Left ventricle myocardium inferior (tissue), 1 donor: Measurements from ENCODE around the gene PPP4R1. TPM values are rescaled to one million over a fixed set of nuclear protein-coding genes. Genes with fewer than 3 reads are reported as not detected.

Source experiments
- DNase-seq: peaks from one replicate; pipeline ENCODE4 v3.0.0-alpha.2; 2020
- H3K27ac ChIP-seq: fragments of 200-600 bp; replicated peaks from 2 replicates; pipeline ENCODE4 v1.8.0; 2021
- H3K27me3 ChIP-seq: fragments of 200-600 bp; 2 replicates; pipeline ENCODE4 v1.8.0; 2021; ENCODE audit warnings: low read depth
- H3K36me3 ChIP-seq: fragments of 200-600 bp; 2 replicates; pipeline ENCODE4 v1.8.0; 2021
- H3K4me1 ChIP-seq: fragments of 200-600 bp; 2 replicates; pipeline ENCODE4 v1.8.0; 2021
- H3K4me3 ChIP-seq: fragments of 200-600 bp; 2 replicates; pipeline ENCODE4 v1.8.0; 2021; ENCODE audit warnings: mild to moderate bottlenecking, moderate library complexity
- H3K9me3 ChIP-seq: fragments of 200-600 bp; replicated peaks from 2 replicates; pipeline ENCODE4 v1.8.0; 2021
- intact Hi-C: fragments of 100-400 bp; cut with micrococcal nuclease; formaldehyde crosslinking; loops from one replicate; pipeline ENCODE4 v1.11.0; 2022
- long read RNA-seq: library from polyadenylated mRNA; unstranded; transcript quantifications from one replicate; pipeline ENCODE4 v2.0.0, GENCODE V29; 2021
- total RNA-seq: library from RNA; stranded (reverse); fragmentation: NEBNext Ultra II Directional; extraction: Animal tissue kit (Norgen Biotek cat#: 25700); gene quantifications from one replicate; pipeline ENCODE4 v1.2.1, GENCODE V29; 2021
- TF ChIP-seq, protein P1 (sequence below): fragments of 200-600 bp; IDR thresholded peaks from 2 replicates; pipeline ENCODE4 v1.8.0; 2021; ENCODE audit warnings: antibody characterized with exemption, mild to moderate bottlenecking, borderline replicate concordance
- donor health status: DM: no; HTN: yes; CAD: no; lungs with severe emphysema.

Gene PPP4R1, protein sequence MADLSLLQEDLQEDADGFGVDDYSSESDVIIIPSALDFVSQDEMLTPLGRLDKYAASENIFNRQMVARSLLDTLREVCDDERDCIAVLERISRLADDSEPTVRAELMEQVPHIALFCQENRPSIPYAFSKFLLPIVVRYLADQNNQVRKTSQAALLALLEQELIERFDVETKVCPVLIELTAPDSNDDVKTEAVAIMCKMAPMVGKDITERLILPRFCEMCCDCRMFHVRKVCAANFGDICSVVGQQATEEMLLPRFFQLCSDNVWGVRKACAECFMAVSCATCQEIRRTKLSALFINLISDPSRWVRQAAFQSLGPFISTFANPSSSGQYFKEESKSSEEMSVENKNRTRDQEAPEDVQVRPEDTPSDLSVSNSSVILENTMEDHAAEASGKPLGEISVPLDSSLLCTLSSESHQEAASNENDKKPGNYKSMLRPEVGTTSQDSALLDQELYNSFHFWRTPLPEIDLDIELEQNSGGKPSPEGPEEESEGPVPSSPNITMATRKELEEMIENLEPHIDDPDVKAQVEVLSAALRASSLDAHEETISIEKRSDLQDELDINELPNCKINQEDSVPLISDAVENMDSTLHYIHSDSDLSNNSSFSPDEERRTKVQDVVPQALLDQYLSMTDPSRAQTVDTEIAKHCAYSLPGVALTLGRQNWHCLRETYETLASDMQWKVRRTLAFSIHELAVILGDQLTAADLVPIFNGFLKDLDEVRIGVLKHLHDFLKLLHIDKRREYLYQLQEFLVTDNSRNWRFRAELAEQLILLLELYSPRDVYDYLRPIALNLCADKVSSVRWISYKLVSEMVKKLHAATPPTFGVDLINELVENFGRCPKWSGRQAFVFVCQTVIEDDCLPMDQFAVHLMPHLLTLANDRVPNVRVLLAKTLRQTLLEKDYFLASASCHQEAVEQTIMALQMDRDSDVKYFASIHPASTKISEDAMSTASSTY
- total RNA-seq = 53.5 TPM
- long read RNA-seq, transcript PPP4R1-203 (20 exons, 3,925 nt) = minor isoform, 7 of 91 reads
- long read RNA-seq, transcript PPP4R1-202 (20 exons, 3,885 nt) = major isoform, 30 of 91 reads
- long read RNA-seq, partial matches to known transcripts = 23 of 91 reads
- long read RNA-seq, other reads (novel, unspliced or antisense) = 31 of 91 reads

DNA sequence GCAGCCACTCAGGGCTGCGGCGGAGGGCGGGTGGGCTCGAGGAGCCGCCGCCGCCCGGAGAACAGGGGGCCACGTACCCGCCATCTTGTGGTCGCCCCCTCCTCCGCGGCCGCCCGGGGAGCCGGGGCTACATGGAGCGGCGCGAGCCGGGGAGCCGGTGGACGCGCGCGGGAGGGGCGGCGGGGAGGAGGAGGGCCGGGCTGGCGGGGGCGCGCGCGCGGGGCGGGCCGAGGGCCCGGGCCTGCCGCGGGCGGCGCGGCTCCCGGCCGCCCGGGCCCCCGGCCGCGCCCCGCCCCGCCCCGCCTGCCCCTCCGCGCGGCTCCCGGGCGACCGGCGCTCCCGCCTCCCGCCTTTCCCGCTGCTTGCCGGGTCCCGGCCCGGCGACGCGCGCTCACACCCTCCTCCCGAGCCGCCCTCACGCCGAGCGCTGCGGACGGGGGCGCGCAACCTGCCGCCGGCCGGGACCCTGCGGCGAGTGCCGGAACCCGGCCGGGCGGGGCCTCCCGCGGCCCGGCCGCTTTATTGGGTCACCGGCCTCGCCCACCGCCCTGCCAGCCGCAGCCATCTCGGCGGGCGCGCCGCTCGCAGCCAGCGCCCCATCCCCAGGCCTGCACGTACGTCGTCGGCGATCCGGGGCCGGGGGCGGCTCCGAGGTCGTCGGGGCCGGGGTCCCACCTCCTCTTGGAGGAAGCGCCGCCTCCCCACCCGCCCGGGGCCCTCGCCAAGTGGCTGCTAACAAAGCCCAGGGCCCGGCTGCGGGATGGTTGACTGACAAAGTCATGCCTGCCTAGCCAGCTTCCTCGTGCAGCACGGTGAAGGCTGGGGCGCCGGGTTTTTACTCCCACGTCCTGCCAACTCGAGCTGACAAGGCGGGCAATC is at the start of gene PPP4R1:
Gene PPP4R1, minus strand, starts transcription at position 159 of the 879 bp plus-strand sequence. Its CDS starts 75 bp downstream, at position 84.
- Histone ChIP-seq H3K27me3 (no peaks in the 10 kb centered on the region), H3K27ac (peak within 1 kb of the TSS; percentile 99), H3K4me3 (peak within 1 kb of the TSS; percentile 82), H3K36me3 (peaks cover 13% of the 10 kb centered on the region), H3K4me1 (peaks cover 54% of the 10 kb centered on the region), H3K9me3 (no peaks in the 10 kb centered on the region)
- DNase-seq = peak; percentile 85
- TF ChIP-seq, protein P1, sequence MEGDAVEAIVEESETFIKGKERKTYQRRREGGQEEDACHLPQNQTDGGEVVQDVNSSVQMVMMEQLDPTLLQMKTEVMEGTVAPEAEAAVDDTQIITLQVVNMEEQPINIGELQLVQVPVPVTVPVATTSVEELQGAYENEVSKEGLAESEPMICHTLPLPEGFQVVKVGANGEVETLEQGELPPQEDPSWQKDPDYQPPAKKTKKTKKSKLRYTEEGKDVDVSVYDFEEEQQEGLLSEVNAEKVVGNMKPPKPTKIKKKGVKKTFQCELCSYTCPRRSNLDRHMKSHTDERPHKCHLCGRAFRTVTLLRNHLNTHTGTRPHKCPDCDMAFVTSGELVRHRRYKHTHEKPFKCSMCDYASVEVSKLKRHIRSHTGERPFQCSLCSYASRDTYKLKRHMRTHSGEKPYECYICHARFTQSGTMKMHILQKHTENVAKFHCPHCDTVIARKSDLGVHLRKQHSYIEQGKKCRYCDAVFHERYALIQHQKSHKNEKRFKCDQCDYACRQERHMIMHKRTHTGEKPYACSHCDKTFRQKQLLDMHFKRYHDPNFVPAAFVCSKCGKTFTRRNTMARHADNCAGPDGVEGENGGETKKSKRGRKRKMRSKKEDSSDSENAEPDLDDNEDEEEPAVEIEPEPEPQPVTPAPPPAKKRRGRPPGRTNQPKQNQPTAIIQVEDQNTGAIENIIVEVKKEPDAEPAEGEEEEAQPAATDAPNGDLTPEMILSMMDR = no peak
- intact Hi-C loops = no loop called here

DNA sequence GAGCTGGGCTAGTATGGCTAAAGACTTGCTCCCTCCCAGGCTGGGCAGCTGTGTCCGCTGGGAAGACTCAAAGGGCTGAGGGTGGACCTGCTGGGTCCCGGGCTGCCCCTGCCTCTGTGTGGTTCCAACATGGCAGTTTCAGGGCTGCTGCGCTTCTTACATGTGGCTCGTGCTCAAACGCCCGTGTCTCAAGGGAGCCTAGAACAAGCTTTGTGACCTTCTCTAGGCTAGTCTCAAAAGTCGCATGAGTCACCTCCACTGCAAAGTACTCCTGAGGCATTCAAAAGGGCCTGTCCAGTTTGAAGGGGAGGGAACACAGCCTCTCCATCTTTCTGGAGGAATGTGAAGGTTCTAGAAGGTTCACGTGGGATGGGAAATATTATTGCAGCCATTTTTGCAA is 49.0 kb upstream of the PPP4R1 start:
- Histone ChIP-seq H3K4me3 (no peak overlapping the region), H3K27me3 (no peaks in the 10 kb centered on the region), H3K4me1 (no peaks in the 10 kb centered on the region), H3K9me3 (no peaks in the 10 kb centered on the region), H3K36me3 (no peaks in the 10 kb centered on the region), H3K27ac (no peak overlapping the region)
- no peak for DNase-seq
- intact Hi-C loops = no loop called here
- TF ChIP-seq, protein P1 = no peak

DNA sequence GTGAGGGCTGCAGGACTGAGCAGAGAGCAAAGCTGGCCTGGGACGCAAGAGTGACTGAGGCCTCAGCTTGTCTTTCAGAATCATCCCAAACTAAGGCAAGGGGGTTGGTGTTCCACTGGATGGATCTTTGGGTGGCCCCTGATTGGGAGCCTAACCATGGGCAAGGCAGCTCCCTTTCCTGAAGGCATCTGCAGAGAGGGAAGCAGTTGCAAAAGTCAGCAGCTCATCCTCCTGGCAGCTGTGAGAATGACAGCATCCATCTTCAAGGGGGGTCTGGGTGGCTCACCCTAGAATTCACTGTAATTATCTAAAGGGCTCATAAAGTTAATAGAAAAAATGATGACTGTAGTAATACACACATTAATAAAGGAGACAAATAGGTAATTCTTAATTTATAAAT is 47.2 kb upstream of the PPP4R1 start:
- Histone ChIP-seq H3K27me3 (no peaks in the 10 kb centered on the region), H3K4me3 (no peak overlapping the region), H3K36me3 (no peaks in the 10 kb centered on the region), H3K4me1 (no peaks in the 10 kb centered on the region), H3K27ac (no peak overlapping the region), H3K9me3 (no peaks in the 10 kb centered on the region)
- DNase-seq = no peak
- TF ChIP-seq, protein P1 = peak; percentile 24
- intact Hi-C loops = no loop called here

DNA sequence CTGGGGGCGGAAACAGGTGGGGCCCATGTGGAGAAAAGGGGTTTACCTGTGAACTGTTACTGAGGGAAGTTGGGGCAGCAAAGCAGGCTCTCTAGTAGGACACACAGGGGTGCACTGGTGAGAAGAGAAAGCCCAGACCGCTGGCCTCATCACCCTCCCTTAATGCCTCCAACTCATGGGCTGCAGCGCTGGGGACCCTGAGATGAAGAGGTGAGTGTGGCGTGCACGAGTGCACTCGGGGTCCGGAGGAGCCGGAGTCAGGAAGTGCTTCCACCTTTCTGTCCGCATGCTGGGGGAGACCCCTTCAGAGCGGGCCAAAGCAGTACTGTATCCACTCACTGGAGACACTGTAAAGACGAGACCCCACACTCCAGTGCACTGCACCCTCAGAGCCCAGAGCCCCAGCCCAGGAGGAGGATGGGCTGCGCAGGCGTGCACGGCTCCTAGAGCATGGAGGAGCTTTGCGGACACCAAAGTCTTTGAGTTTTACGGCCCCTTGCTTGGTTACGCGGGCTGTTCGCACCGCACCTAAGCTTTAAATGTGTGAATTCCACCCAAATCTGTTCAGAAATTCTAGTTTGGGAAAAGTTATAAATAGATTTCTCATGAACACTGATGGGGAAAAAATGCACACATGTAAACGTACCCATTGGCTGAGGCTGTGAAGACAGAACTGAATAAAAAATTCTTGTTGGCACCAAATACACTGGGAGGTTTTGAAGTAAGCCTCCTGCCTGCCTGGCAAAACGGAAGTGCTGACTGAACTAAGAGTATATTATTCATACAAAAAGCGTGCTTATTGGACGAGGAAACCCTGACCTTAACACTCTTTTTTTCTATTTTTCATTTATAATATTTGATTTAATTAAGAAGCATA is 45.4 kb upstream of the PPP4R1 start:
- H3K36me3 ChIP-seq = no peaks in the 10 kb centered on the region
- H3K4me3 ChIP-seq = no peak overlapping the region
- no peaks in the 10 kb centered on the region for H3K9me3 ChIP-seq
- no peaks in the 10 kb centered on the region for H3K4me1 ChIP-seq
- TF ChIP-seq, protein P1 = no peak
- no peaks in the 10 kb centered on the region for H3K27me3 ChIP-seq
- DNase-seq = no peak
- no peak overlapping the region for H3K27ac ChIP-seq
- intact Hi-C loops = no loop called here
